GM18502 (cell line): ENCODE results near the gene CEP89.
"Not testable (repeated sequence)": the region's sequence is repeated elsewhere in the genome, so short reads cannot be mapped to it uniquely, and the experiment has no call there.

Source experiments
- ATAC-seq: cut with Tn5 transposase; IDR thresholded peaks from one replicate; pipeline ENCODE4 v1.9.1; 2021; ENCODE audit warnings: mild to moderate bottlenecking; ENCODE audit not compliant: unreplicated experiment, poor library complexity

Gene CEP89

GRCh38 chr19:32971715-32972540 lies at the start of gene CEP89, which contains the start of gene FAAP24:
Gene CEP89, minus strand, starts transcription at chr19:32971958. Its CDS starts 84 bp downstream, at chr19:32971874.
Gene FAAP24, plus strand, starts transcription at chr19:32972242. Its CDS starts 955 bp downstream, at chr19:32973197.
- peak; percentile 99 for ATAC-seq

GRCh38 chr19:33010891-33011290 lies 39.1 kb upstream of the CEP89 start:
- not testable (repeated sequence) for ATAC-seq

GRCh38 chr19:33008738-33009137 lies 37.0 kb upstream of the CEP89 start:
- no peak for ATAC-seq

GRCh38 chr19:33005440-33005839 lies 33.7 kb upstream of the CEP89 start:
- ATAC-seq, result no peak

- ATAC-seq, result not testable (repeated sequence)
Measured at GRCh38 chr19:33003424-33004024, 31.8 kb upstream of the CEP89 start.

- ATAC-seq, result not testable (repeated sequence)
Measured at GRCh38 chr19:33002126-33002865, 30.5 kb upstream of the CEP89 start.

- no peak for ATAC-seq
Measured at GRCh38 chr19:33000910-33001309, 29.2 kb upstream of the CEP89 start.

- ATAC-seq, result no peak
Measured at GRCh38 chr19:33000510-33000909, 28.8 kb upstream of the CEP89 start.

- ATAC-seq, result no peak
Measured at GRCh38 chr19:32998722-32999121, 27.0 kb upstream of the CEP89 start.

GRCh38 chr19:32997716-32998355 lies 26.1 kb upstream of the CEP89 start:
- ATAC-seq, result no peak

- ATAC-seq, result not testable (repeated sequence)
Measured at GRCh38 chr19:32997061-32997464, 25.3 kb upstream of the CEP89 start.

- not testable (repeated sequence) for ATAC-seq
Measured at GRCh38 chr19:32995966-32996365, 24.2 kb upstream of the CEP89 start.

- no peak for ATAC-seq
Measured at GRCh38 chr19:32988724-32989123, 17.0 kb upstream of the CEP89 start.

- ATAC-seq, result not testable (repeated sequence)
Measured at GRCh38 chr19:32988254-32988653, 16.5 kb upstream of the CEP89 start.

GRCh38 chr19:32982488-32982887 lies 10.7 kb upstream of the CEP89 start:
- not testable (repeated sequence) for ATAC-seq

- ATAC-seq, result not testable (repeated sequence)
Measured at GRCh38 chr19:32979807-32980206, 8.0 kb upstream of the CEP89 start.

GRCh38 chr19:32977813-32978212 lies 6.1 kb upstream of the CEP89 start:
- not testable (repeated sequence) for ATAC-seq

- ATAC-seq, result no peak
Measured at GRCh38 chr19:32977280-32977679, 5.5 kb upstream of the CEP89 start.

GRCh38 chr19:32976223-32976805 lies 4.6 kb upstream of the CEP89 start:
- ATAC-seq, result no peak

- no peak for ATAC-seq
Measured at GRCh38 chr19:32971012-32971595, 654 bp downstream of the CEP89 start.
